Erythroblast (primary cell): Measurements from ENCODE around the gene MT1B.

ENCODE experiments used
- GATA1 ChIP-seq: IDR thresholded peaks from 2 replicates; pipeline ENCODE4 v1.6.1; 2011; ENCODE audit warnings: low read depth, mild to moderate bottlenecking, control low read depth, low read length, moderate library complexity
- POLR2A ChIP-seq: IDR thresholded peaks from 2 replicates; pipeline ENCODE4 v1.6.1; 2011; ENCODE audit warnings: mild to moderate bottlenecking, low read length

- TF ChIP-seq POLR2A = no peak
- no peak for TF ChIP-seq GATA1
Measured at GRCh38 chr16:56614549-56614991, 37.1 kb upstream of the MT1B start.
